ENCODE measurements around the gene EPM2A. TPM values are rescaled to one million over a fixed set of nuclear protein-coding genes. Genes with fewer than 3 reads are reported as not detected.

Gene EPM2A
- polyA plus RNA-seq, 1 donor from 2014 or later: 7.0 TPM

GRCh38 chr6:145673504-145673903, 61.8 kb downstream of the EPM2A start:
- no peak overlapping the region for H3K27ac Mint-ChIP-seq
- H3K27me3 Mint-ChIP-seq: no peaks in the 10 kb centered on the region
- H3K36me3 Mint-ChIP-seq: peaks cover 14% of the 10 kb centered on the region
- H3K4me3 Mint-ChIP-seq: no peak overlapping the region
- peaks cover 0 to 7% (median 1%) of the 10 kb centered on the region in 3 donors for H3K4me1 Mint-ChIP-seq
- peaks cover 2 to 8% (median 3%) of the 10 kb centered on the region in 3 donors for H3K9me3 Mint-ChIP-seq

- no peaks in the 10 kb centered on the region for H3K9me3 Mint-ChIP-seq
- H3K4me1 Mint-ChIP-seq: peaks cover 0 to 2% (median 0%) of the 10 kb centered on the region in 3 donors
- H3K27me3 Mint-ChIP-seq: no peaks in the 10 kb centered on the region
- peaks cover 4% of the 10 kb centered on the region for H3K36me3 Mint-ChIP-seq
- H3K27ac Mint-ChIP-seq: no peak overlapping the region
- no peak overlapping the region for H3K4me3 Mint-ChIP-seq
These were observed 65.0 kb downstream of the EPM2A start for GRCh38 chr6:145670311-145670710.

- no peak overlapping the region for H3K27ac Mint-ChIP-seq
- H3K36me3 Mint-ChIP-seq: peaks cover 2% of the 10 kb centered on the region
- H3K27me3 Mint-ChIP-seq: no peaks in the 10 kb centered on the region
- peaks cover 0 to 2% (median 0%) of the 10 kb centered on the region in 3 donors for H3K4me1 Mint-ChIP-seq
- H3K4me3 Mint-ChIP-seq: no peak overlapping the region
- H3K9me3 Mint-ChIP-seq: no peaks in the 10 kb centered on the region
These were observed 65.7 kb downstream of the EPM2A start for GRCh38 chr6:145669627-145670034.

- no peaks in the 10 kb centered on the region for H3K27me3 Mint-ChIP-seq
- no peak overlapping the region for H3K27ac Mint-ChIP-seq
- no peak overlapping the region for H3K4me3 Mint-ChIP-seq
- H3K36me3 Mint-ChIP-seq: peaks cover 1% of the 10 kb centered on the region
- peaks cover 0 to 2% (median 0%) of the 10 kb centered on the region in 3 donors for H3K4me1 Mint-ChIP-seq
- no peaks in the 10 kb centered on the region for H3K9me3 Mint-ChIP-seq
These were observed 66.5 kb downstream of the EPM2A start for GRCh38 chr6:145668844-145669243.

- Mint-ChIP-seq H3K9me3 (no peaks in the 10 kb centered on the region), H3K27me3 (no peaks in the 10 kb centered on the region), H3K4me1 (peaks cover 3 to 5% (median 4%) of the 10 kb centered on the region in 3 donors), H3K27ac (no peak overlapping the region), H3K36me3 (peaks cover 4% of the 10 kb centered on the region), H3K4me3 (no peak overlapping the region)
These were observed 74.6 kb downstream of the EPM2A start for GRCh38 chr6:145660676-145661075.

GRCh38 chr6:145656128-145656527, 79.2 kb downstream of the EPM2A start:
- H3K27me3 Mint-ChIP-seq: no peaks in the 10 kb centered on the region
- H3K4me1 Mint-ChIP-seq: peaks cover 3 to 5% (median 4%) of the 10 kb centered on the region in 3 donors
- H3K27ac Mint-ChIP-seq: no peak overlapping the region
- no peaks in the 10 kb centered on the region for H3K9me3 Mint-ChIP-seq
- H3K4me3 Mint-ChIP-seq: no peak overlapping the region
- H3K36me3 Mint-ChIP-seq: peaks cover 5% of the 10 kb centered on the region

- H3K27ac Mint-ChIP-seq: no peak overlapping the region
- peaks cover 2% of the 10 kb centered on the region for H3K36me3 Mint-ChIP-seq
- H3K4me3 Mint-ChIP-seq: no peak overlapping the region
- no peaks in the 10 kb centered on the region for H3K27me3 Mint-ChIP-seq
- peaks cover 1 to 5% (median 2%) of the 10 kb centered on the region in 3 donors for H3K4me1 Mint-ChIP-seq
- H3K9me3 Mint-ChIP-seq: no peaks in the 10 kb centered on the region
These were observed 82.7 kb downstream of the EPM2A start for GRCh38 chr6:145652572-145652971.

- no peaks in the 10 kb centered on the region for H3K27me3 Mint-ChIP-seq
- no peak overlapping the region for H3K4me3 Mint-ChIP-seq
- no peak overlapping the region for H3K27ac Mint-ChIP-seq
- peaks cover 2% of the 10 kb centered on the region for H3K36me3 Mint-ChIP-seq
- H3K4me1 Mint-ChIP-seq: peaks cover 1 to 5% (median 2%) of the 10 kb centered on the region in 3 donors
- H3K9me3 Mint-ChIP-seq: no peaks in the 10 kb centered on the region
These were observed 83.3 kb downstream of the EPM2A start for GRCh38 chr6:145651988-145652387.

GRCh38 chr6:145648149-145648548, 87.2 kb downstream of the EPM2A start:
- no peak overlapping the region for H3K27ac Mint-ChIP-seq
- no peaks in the 10 kb centered on the region for H3K27me3 Mint-ChIP-seq
- no peak overlapping the region for H3K4me3 Mint-ChIP-seq
- no peaks in the 10 kb centered on the region for H3K4me1 Mint-ChIP-seq
- H3K9me3 Mint-ChIP-seq: no peaks in the 10 kb centered on the region
- peaks cover 3% of the 10 kb centered on the region for H3K36me3 Mint-ChIP-seq

GRCh38 chr6:145647602-145648001, 87.7 kb downstream of the EPM2A start:
- no peak overlapping the region for H3K4me3 Mint-ChIP-seq
- H3K27me3 Mint-ChIP-seq: no peaks in the 10 kb centered on the region
- peaks cover 0 to 2% (median 0%) of the 10 kb centered on the region in 3 donors for H3K4me1 Mint-ChIP-seq
- peaks cover 5% of the 10 kb centered on the region for H3K36me3 Mint-ChIP-seq
- no peak overlapping the region for H3K27ac Mint-ChIP-seq
- no peaks in the 10 kb centered on the region for H3K9me3 Mint-ChIP-seq

GRCh38 chr6:145643760-145644159, 91.6 kb downstream of the EPM2A start:
- H3K36me3 Mint-ChIP-seq: peaks cover 12% of the 10 kb centered on the region
- H3K4me3 Mint-ChIP-seq: no peak overlapping the region
- H3K27me3 Mint-ChIP-seq: no peaks in the 10 kb centered on the region
- no peaks in the 10 kb centered on the region for H3K9me3 Mint-ChIP-seq
- H3K27ac Mint-ChIP-seq: no peak overlapping the region
- peaks cover 0 to 2% (median 0%) of the 10 kb centered on the region in 3 donors for H3K4me1 Mint-ChIP-seq

GRCh38 chr6:145633981-145634627, 101.2 kb downstream of the EPM2A start:
- H3K36me3 Mint-ChIP-seq: peaks cover 8% of the 10 kb centered on the region
- H3K9me3 Mint-ChIP-seq: no peaks in the 10 kb centered on the region
- H3K4me3 Mint-ChIP-seq: peak overlapping the region in 1 of 4 donors; percentile 3
- H3K4me1 Mint-ChIP-seq: peaks cover 0 to 6% (median 0%) of the 10 kb centered on the region in 3 donors
- no peaks in the 10 kb centered on the region for H3K27me3 Mint-ChIP-seq
- H3K27ac Mint-ChIP-seq: no peak overlapping the region

GRCh38 chr6:145632971-145633370, 102.3 kb downstream of the EPM2A start:
- Mint-ChIP-seq H3K9me3 (no peaks in the 10 kb centered on the region), H3K4me3 (no peak overlapping the region), H3K4me1 (peaks cover 0 to 6% (median 0%) of the 10 kb centered on the region in 3 donors), H3K27ac (no peak overlapping the region), H3K36me3 (peaks cover 11% of the 10 kb centered on the region), H3K27me3 (no peaks in the 10 kb centered on the region)

- no peak overlapping the region for H3K4me3 Mint-ChIP-seq
- H3K27ac Mint-ChIP-seq: no peak overlapping the region
- H3K27me3 Mint-ChIP-seq: no peaks in the 10 kb centered on the region
- peaks cover 0 to 6% (median 0%) of the 10 kb centered on the region in 3 donors for H3K4me1 Mint-ChIP-seq
- peaks cover 8% of the 10 kb centered on the region for H3K36me3 Mint-ChIP-seq
- H3K9me3 Mint-ChIP-seq: no peaks in the 10 kb centered on the region
These were observed 103.9 kb downstream of the EPM2A start for GRCh38 chr6:145631374-145631773.

GRCh38 chr6:145630598-145630997, 104.7 kb downstream of the EPM2A start:
- no peak overlapping the region for H3K27ac Mint-ChIP-seq
- no peak overlapping the region for H3K4me3 Mint-ChIP-seq
- H3K9me3 Mint-ChIP-seq: no peaks in the 10 kb centered on the region
- H3K36me3 Mint-ChIP-seq: peaks cover 9% of the 10 kb centered on the region
- H3K27me3 Mint-ChIP-seq: no peaks in the 10 kb centered on the region
- peaks cover 0 to 6% (median 0%) of the 10 kb centered on the region in 3 donors for H3K4me1 Mint-ChIP-seq

GRCh38 chr6:145629478-145629877, 105.8 kb downstream of the EPM2A start:
- Mint-ChIP-seq H3K4me3 (no peak overlapping the region), H3K27me3 (no peaks in the 10 kb centered on the region), H3K27ac (no peak overlapping the region), H3K9me3 (no peaks in the 10 kb centered on the region), H3K4me1 (peaks cover 0 to 5% (median 0%) of the 10 kb centered on the region in 3 donors), H3K36me3 (peaks cover 9% of the 10 kb centered on the region)
